ENCODE results near the gene ZDHHC17.
A peak's percentile ranks its signal among the peaks of the same experiment; 100 is the strongest.

ZDHHC17 gene

GRCh38 chr12:76878099-76878898, 114.4 kb downstream of the ZDHHC17 start:
- H3K4me1 ChIP-seq (ENCODE audit: insufficient read depth, low read length) = peaks cover 28% of the 10 kb centered on the region
- H3K9me3 ChIP-seq (ENCODE audit: insufficient read depth, low read depth, low read length) = no peaks in the 10 kb centered on the region
- no peaks in the 10 kb centered on the region for H3K27me3 ChIP-seq (ENCODE audit: insufficient read depth, low read length)
- no peaks in the 10 kb centered on the region for H3K36me3 ChIP-seq (ENCODE audit: insufficient read depth, low read length)
- H3K4me3 ChIP-seq (ENCODE audit: low read length) = peak overlapping the region; percentile 81
- peak overlapping the region; percentile 94 for H3K27ac ChIP-seq (ENCODE audit: low read depth, low read length)
- WGBS = under 1% methylated on average over 44 of the region's 44 CpGs
- H3K9ac ChIP-seq (ENCODE audit: low read depth, low read length) = peak overlapping the region; percentile 85

- H3K4me3 ChIP-seq (ENCODE audit: low read length) = peak within 1 kb of the TSS; percentile 81
- H3K9me3 ChIP-seq (ENCODE audit: insufficient read depth, low read depth, low read length) = no peaks in the 10 kb centered on the region
- WGBS = under 1% methylated on average over 71 of the region's 71 CpGs
- H3K9ac ChIP-seq (ENCODE audit: low read depth, low read length) = peak within 1 kb of the TSS; percentile 93
- H3K4me1 ChIP-seq (ENCODE audit: insufficient read depth, low read length) = peaks cover 27% of the 10 kb centered on the region
- no peaks in the 10 kb centered on the region for H3K27me3 ChIP-seq (ENCODE audit: insufficient read depth, low read length)
- no peaks in the 10 kb centered on the region for H3K36me3 ChIP-seq (ENCODE audit: insufficient read depth, low read length)
- H3K27ac ChIP-seq (ENCODE audit: low read depth, low read length) = peak within 1 kb of the TSS; percentile 94
Observed at GRCh38 chr12:76878899-76879709, 115.2 kb downstream of the ZDHHC17 start, which contains the start of gene CSRP2. CSRP2 (minus strand) TSS chr12:76879019; CDS start chr12:76866260, 12,759 bp downstream.

GRCh38 chr12:76879710-76880518, 116.0 kb downstream of the ZDHHC17 start:
- Histone ChIP-seq H3K9ac (ENCODE audit: low read depth, low read length) (peak overlapping the region; percentile 93), H3K4me1 (ENCODE audit: insufficient read depth, low read length) (peaks cover 23% of the 10 kb centered on the region), H3K9me3 (ENCODE audit: insufficient read depth, low read depth, low read length) (no peaks in the 10 kb centered on the region), H3K4me3 (ENCODE audit: low read length) (peak overlapping the region; percentile 81), H3K27me3 (ENCODE audit: insufficient read depth, low read length) (no peaks in the 10 kb centered on the region), H3K36me3 (ENCODE audit: insufficient read depth, low read length) (no peaks in the 10 kb centered on the region), H3K27ac (ENCODE audit: low read depth, low read length) (peak overlapping the region; percentile 94; the same call in 1 of the 2 replicates)
- 61% methylated on average over 10 of the region's 13 CpGs for WGBS

- no peak overlapping the region for H3K9ac ChIP-seq (ENCODE audit: low read depth, low read length)
- no peak overlapping the region for H3K4me3 ChIP-seq (ENCODE audit: low read length)
- H3K27ac ChIP-seq (ENCODE audit: low read depth, low read length) = no peak overlapping the region
- no peaks in the 10 kb centered on the region for H3K36me3 ChIP-seq (ENCODE audit: insufficient read depth, low read length)
- 95% methylated on average over 6 of the region's 7 CpGs for WGBS
- H3K9me3 ChIP-seq (ENCODE audit: insufficient read depth, low read depth, low read length) = no peaks in the 10 kb centered on the region
- H3K27me3 ChIP-seq (ENCODE audit: insufficient read depth, low read length) = no peaks in the 10 kb centered on the region
- H3K4me1 ChIP-seq (ENCODE audit: insufficient read depth, low read length) = peaks cover 17% of the 10 kb centered on the region; the same call in 1 of the 2 replicates
Observed at GRCh38 chr12:76880519-76881023, 116.7 kb downstream of the ZDHHC17 start.

GRCh38 chr12:76881142-76881541, 117.2 kb downstream of the ZDHHC17 start:
- Histone ChIP-seq H3K36me3 (ENCODE audit: insufficient read depth, low read length) (no peaks in the 10 kb centered on the region), H3K4me3 (ENCODE audit: low read length) (no peak overlapping the region), H3K27me3 (ENCODE audit: insufficient read depth, low read length) (no peaks in the 10 kb centered on the region), H3K4me1 (ENCODE audit: insufficient read depth, low read length) (peaks cover 16% of the 10 kb centered on the region; the same call in 1 of the 2 replicates), H3K27ac (ENCODE audit: low read depth, low read length) (no peak overlapping the region), H3K9ac (ENCODE audit: low read depth, low read length) (no peak overlapping the region), H3K9me3 (ENCODE audit: insufficient read depth, low read depth, low read length) (no peaks in the 10 kb centered on the region)

GRCh38 chr12:76882367-76882766, 118.5 kb downstream of the ZDHHC17 start:
- H3K9ac ChIP-seq (ENCODE audit: low read depth, low read length) = no peak overlapping the region
- H3K4me3 ChIP-seq (ENCODE audit: low read length) = no peak overlapping the region
- H3K27me3 ChIP-seq (ENCODE audit: insufficient read depth, low read length) = no peaks in the 10 kb centered on the region
- H3K4me1 ChIP-seq (ENCODE audit: insufficient read depth, low read length) = peaks cover 9% of the 10 kb centered on the region; the same call in 1 of the 2 replicates
- 89% methylated on average over 1 of the region's 1 CpG for WGBS
- H3K36me3 ChIP-seq (ENCODE audit: insufficient read depth, low read length) = no peaks in the 10 kb centered on the region
- H3K9me3 ChIP-seq (ENCODE audit: insufficient read depth, low read depth, low read length) = no peaks in the 10 kb centered on the region
- H3K27ac ChIP-seq (ENCODE audit: low read depth, low read length) = no peak overlapping the region

- Histone ChIP-seq H3K27ac (ENCODE audit: low read depth, low read length) (no peak overlapping the region), H3K4me1 (ENCODE audit: insufficient read depth, low read length) (peaks cover 6% of the 10 kb centered on the region; the same call in 1 of the 2 replicates), H3K4me3 (ENCODE audit: low read length) (no peak overlapping the region), H3K27me3 (ENCODE audit: insufficient read depth, low read length) (no peaks in the 10 kb centered on the region), H3K9me3 (ENCODE audit: insufficient read depth, low read depth, low read length) (no peaks in the 10 kb centered on the region), H3K36me3 (ENCODE audit: insufficient read depth, low read length) (no peaks in the 10 kb centered on the region), H3K9ac (ENCODE audit: low read depth, low read length) (no peak overlapping the region)
- WGBS = 88% methylated on average over 6 of the region's 6 CpGs
Observed at GRCh38 chr12:76883151-76883550, 119.2 kb downstream of the ZDHHC17 start.

- no peaks in the 10 kb centered on the region for H3K9me3 ChIP-seq (ENCODE audit: insufficient read depth, low read depth, low read length)
- H3K36me3 ChIP-seq (ENCODE audit: insufficient read depth, low read length) = no peaks in the 10 kb centered on the region
- H3K27me3 ChIP-seq (ENCODE audit: insufficient read depth, low read length) = no peaks in the 10 kb centered on the region
- H3K4me3 ChIP-seq (ENCODE audit: low read length) = no peak overlapping the region
- 88% methylated on average over 1 of the region's 2 CpGs for WGBS
- no peak overlapping the region for H3K27ac ChIP-seq (ENCODE audit: low read depth, low read length)
- H3K4me1 ChIP-seq (ENCODE audit: insufficient read depth, low read length) = peaks cover 7% of the 10 kb centered on the region; the same call in 1 of the 2 replicates
- no peak overlapping the region for H3K9ac ChIP-seq (ENCODE audit: low read depth, low read length)
Observed at GRCh38 chr12:76883811-76884210, 119.9 kb downstream of the ZDHHC17 start.

GRCh38 chr12:76888775-76889174, 124.9 kb downstream of the ZDHHC17 start:
- H3K4me3 ChIP-seq (ENCODE audit: low read length) = no peak overlapping the region
- H3K27ac ChIP-seq (ENCODE audit: low read depth, low read length) = no peak overlapping the region
- no peaks in the 10 kb centered on the region for H3K27me3 ChIP-seq (ENCODE audit: insufficient read depth, low read length)
- no peaks in the 10 kb centered on the region for H3K9me3 ChIP-seq (ENCODE audit: insufficient read depth, low read depth, low read length)
- H3K9ac ChIP-seq (ENCODE audit: low read depth, low read length) = no peak overlapping the region
- 100% methylated on average over 1 of the region's 1 CpG for WGBS
- peaks cover 14% of the 10 kb centered on the region; the same call in 1 of the 2 replicates for H3K4me1 ChIP-seq (ENCODE audit: insufficient read depth, low read length)
- H3K36me3 ChIP-seq (ENCODE audit: insufficient read depth, low read length) = no peaks in the 10 kb centered on the region
